Heart left ventricle (tissue), 16 donors: ENCODE results near the gene CEP170B. TPM values are rescaled to one million over a fixed set of nuclear protein-coding genes. Genes with fewer than 3 reads are reported as not detected.
A peak's percentile ranks its signal among the peaks of the same experiment; 100 is the strongest.

Experiments used
- ATAC-seq, 4 donors: fragments of 200-7000 bp; cut with Tn5 transposase; one replicate each; pipeline ENCODE4 v1.9.1; 2020 to 2022; ENCODE audit warnings: moderate library complexity in 4 of 4, mild to moderate bottlenecking in 3 of 4, moderate number of reproducible peaks in 1 of 4
- DNase-seq, 5 donors: peaks; one replicate each; pipeline ENCODE4 v3.0.0-alpha.2; 2020
- H3K27ac ChIP-seq, 12 donors: fragments of 200-600 bp; sonication (generic) in 4 of 12; one replicate each; pipeline versions ENCODE4 v1.5.0 to v1.8.0; 2016 to 2022; ENCODE audit warnings: mild to moderate bottlenecking in 2 of 12
- H3K27me3 ChIP-seq, 9 donors: fragments of 200-600 bp; sonication (generic) in 2 of 9; one replicate each; pipeline versions ENCODE4 v1.5.1 to v1.8.0; 2016 to 2022; ENCODE audit warnings: mild to moderate bottlenecking in 3 of 9
- H3K36me3 ChIP-seq, 9 donors: fragments of 200-600 bp; sonication (generic) in 2 of 9; one replicate each; pipeline versions ENCODE4 v1.5.0 to v1.8.0; 2018 to 2022; ENCODE audit warnings: mild to moderate bottlenecking in 2 of 9
- H3K4me1 ChIP-seq, 12 donors: fragments of 200-600 bp; sonication (generic) in 4 of 12; one replicate each; pipeline versions ENCODE4 v1.5.0 to v1.8.0; 2016 to 2022; ENCODE audit warnings: mild to moderate bottlenecking in 3 of 12
- H3K4me3 ChIP-seq, 12 donors: fragments of 200-600 bp; sonication (generic) in 4 of 12; one replicate each; pipeline versions ENCODE4 v1.5.0 to v1.8.0; 2017 to 2022; ENCODE audit warnings: mild to moderate bottlenecking in 9 of 12, moderate library complexity in 4 of 12
- H3K9me3 ChIP-seq, 12 donors: fragments of 200-600 bp; sonication (generic) in 4 of 12; one replicate each; pipeline versions ENCODE4 v1.5.0 to v1.8.0; 2016 to 2022; ENCODE audit warnings: mild to moderate bottlenecking in 1 of 12
- POLR2A ChIP-seq, 2 donors: fragments of 450-650 bp; IDR thresholded peaks; one replicate each; pipeline ENCODE4 v1.6.1; 2017; ENCODE audit warnings: antibody characterized with exemption in 2 of 2, mild to moderate bottlenecking in 2 of 2, moderate library complexity in 2 of 2
- WGBS, 4 donors: extraction: QIAGEN DNeasy Blood & Tissue Kit in 2 of 4; methylation state at CpG; one replicate each; pipeline versions ENCODE4 v1.1.5 to v1.1.7; 2013 to 2018; 5-methylcytosine and 5-hydroxymethylcytosine counted together
- intact Hi-C, 10 donors: fragments of 100-400 bp; cut with DNase I; formaldehyde crosslinking; loops; one replicate each; pipeline versions ENCODE4 v1.11.1 to v1.14.2; 2022
- polyA plus RNA-seq, 2 donors: library from polyadenylated mRNA; stranded (reverse); fragments of 200-250 nt; gene quantifications; one replicate each; pipeline ENCODE4 v1.2.3, GENCODE V29; 2013
- total RNA-seq, 9 donors: library from RNA; depleted of rRNA in 2 of 9; stranded (reverse); fragments of >200 nt in 2 of 9; fragmentation: NEBNext Ultra II Directional in 3 of 9; extraction: Animal tissue kit (Norgen Biotek cat#: 25700) in 3 of 9; gene quantifications; one replicate each; pipeline versions ENCODE4 v1.1.0 to v1.2.4, GENCODE V29; 2016 to 2023
- TF ChIP-seq, protein P1 (sequence below), 12 donors: fragments of 200-600 bp; sonication (generic) in 4 of 12; IDR thresholded peaks; one replicate each; pipeline versions ENCODE4 v1.5.0 to v1.8.0; 2018 to 2022; ENCODE audit warnings: antibody characterized with exemption in 12 of 12, mild to moderate bottlenecking in 5 of 12
- donor health status: ischemic (EF 13 %, LVEDD 7.1; RV severe dilation, severe dysfunction).
- donor health status: healthy with polysubstance abuse.
- donor health status: DM: no; HTN: yes; CAD: no.
- donor health status: DM: no; HTN: no; CAD: no.
- donor health status: ischemic (EF 25% LVEDD 6.9; RV normal size, moderate dysfunction).
- donor health status: ischemic (EF 25% LVEDD 5.7; RV mildly dilated, moderate dysfunction).
- donor health status: healthy.
- donor health status: DM: yes; HTN: yes; CAD: no.
- donor health status: ischemic (EF 35%, LVEDD 5.7; RV mildly dilated, moderate dysfunction).
- donor health status: nonischemic (EF 11% LVEDD 7.7; RV severe dilation, severe dysfunction).
- donor health status: DM: yes; HTN: yes; CAD: no.
- donor health status: PGD.
- donor health status: ischemic (EF 29% LVEDD 5.4; RV normal size, mild dysfunction).
- donor health status: nonischemic (EF 23%, LVEDD 6.1; RV moderate dilation, normal function).

The CEP170B gene
- total and polyA plus RNA-seq, 11 donors, result 7.5 to 21.9 (median 12.5) TPM

DNA sequence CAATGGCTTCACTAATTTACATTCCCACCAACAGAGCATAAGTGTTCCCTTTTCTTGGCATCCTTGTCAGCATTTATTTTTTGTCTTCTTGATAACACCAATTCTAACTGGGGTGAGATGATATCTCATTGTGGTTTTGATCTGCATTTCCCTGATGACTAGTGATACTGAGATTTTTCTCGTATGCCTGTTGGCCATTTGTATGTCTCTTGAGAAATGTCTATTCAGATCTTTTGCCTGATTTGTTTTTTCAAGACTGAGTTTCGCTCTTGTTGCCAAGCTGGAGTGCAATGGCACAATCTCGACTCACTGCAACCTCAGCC lies 54.9 kb downstream of the CEP170B start:
- TF ChIP-seq, protein P1, sequence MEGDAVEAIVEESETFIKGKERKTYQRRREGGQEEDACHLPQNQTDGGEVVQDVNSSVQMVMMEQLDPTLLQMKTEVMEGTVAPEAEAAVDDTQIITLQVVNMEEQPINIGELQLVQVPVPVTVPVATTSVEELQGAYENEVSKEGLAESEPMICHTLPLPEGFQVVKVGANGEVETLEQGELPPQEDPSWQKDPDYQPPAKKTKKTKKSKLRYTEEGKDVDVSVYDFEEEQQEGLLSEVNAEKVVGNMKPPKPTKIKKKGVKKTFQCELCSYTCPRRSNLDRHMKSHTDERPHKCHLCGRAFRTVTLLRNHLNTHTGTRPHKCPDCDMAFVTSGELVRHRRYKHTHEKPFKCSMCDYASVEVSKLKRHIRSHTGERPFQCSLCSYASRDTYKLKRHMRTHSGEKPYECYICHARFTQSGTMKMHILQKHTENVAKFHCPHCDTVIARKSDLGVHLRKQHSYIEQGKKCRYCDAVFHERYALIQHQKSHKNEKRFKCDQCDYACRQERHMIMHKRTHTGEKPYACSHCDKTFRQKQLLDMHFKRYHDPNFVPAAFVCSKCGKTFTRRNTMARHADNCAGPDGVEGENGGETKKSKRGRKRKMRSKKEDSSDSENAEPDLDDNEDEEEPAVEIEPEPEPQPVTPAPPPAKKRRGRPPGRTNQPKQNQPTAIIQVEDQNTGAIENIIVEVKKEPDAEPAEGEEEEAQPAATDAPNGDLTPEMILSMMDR (IDR thresholded peaks at IDR 0.05), result no peak
- no peak for TF ChIP-seq POLR2A (IDR thresholded peaks at IDR 0.05)
- DNase-seq (no peak), ATAC-seq (no peak)
- no peaks in the 10 kb centered on the region for H3K36me3 ChIP-seq
- H3K4me3 ChIP-seq, result no peak overlapping the region
- WGBS, 4 donors, result 42 to 64% (median 63%) methylated on average over 3 of the region's 3 CpGs
- intact Hi-C loops, result no loop called here
- peaks cover 0 to 1% (median 0%) of the 10 kb centered on the region in 12 donors for H3K4me1 ChIP-seq
- peaks cover 0 to 8% (median 0%) of the 10 kb centered on the region in 12 donors for H3K9me3 ChIP-seq
- no peak overlapping the region for H3K27ac ChIP-seq
- H3K27me3 ChIP-seq, result no peaks in the 10 kb centered on the region

DNA sequence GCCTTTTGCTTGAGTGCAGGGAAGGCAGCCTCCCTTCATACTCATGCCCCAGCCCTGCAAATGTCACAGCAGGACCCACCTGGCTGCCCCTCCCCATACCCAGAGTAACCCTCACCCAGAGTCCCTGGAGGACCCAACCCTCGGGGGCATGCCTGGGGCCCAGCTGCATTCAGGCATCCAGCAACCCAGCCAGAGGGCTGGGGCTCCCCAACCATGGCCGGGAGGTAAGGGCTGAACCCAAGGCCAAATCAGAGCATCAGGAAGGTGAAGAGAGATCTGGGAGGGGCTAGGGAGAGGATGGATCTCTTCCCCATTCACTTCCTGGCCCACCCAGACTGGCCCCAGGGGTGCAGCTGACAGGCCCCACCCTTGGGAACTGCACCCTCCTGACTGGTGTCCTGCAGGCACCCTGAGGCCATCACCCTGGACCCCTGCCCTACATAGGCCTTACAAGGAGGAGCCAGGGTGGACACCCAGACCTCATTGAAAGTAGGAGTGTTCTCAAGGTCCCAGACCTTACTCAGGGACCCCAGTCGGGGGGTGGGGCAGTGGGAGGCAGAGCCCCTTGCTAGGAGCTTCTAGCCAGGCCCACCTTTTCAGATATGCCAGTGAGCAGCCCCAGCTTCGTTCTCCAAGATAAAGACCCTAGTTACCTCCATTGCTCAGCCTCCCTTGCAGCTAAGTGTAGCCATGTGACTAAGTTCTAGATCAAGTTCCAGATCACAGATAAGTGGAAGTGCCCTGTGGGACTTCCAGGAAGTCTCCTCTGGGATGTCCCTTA lies 58.8 kb downstream of the CEP170B start:
- WGBS, 4 donors, result 86 to 93% (median 92%) methylated on average over 3 to 4 of the region's 4 CpGs
- H3K9me3 ChIP-seq, result peaks cover 0 to 8% (median 0%) of the 10 kb centered on the region in 12 donors
- no peak overlapping the region for H3K4me3 ChIP-seq
- peaks cover 0 to 21% (median 0%) of the 10 kb centered on the region in 12 donors for H3K4me1 ChIP-seq
- H3K27ac ChIP-seq, result no peak overlapping the region
- intact Hi-C loops, result no loop called here
- DNase-seq (no peak), ATAC-seq (no peak)
- H3K27me3 ChIP-seq, result peaks cover 0 to 7% (median 0%) of the 10 kb centered on the region in 9 donors
- TF ChIP-seq, protein P1 (IDR thresholded peaks at IDR 0.05), result no peak
- no peak for TF ChIP-seq POLR2A (IDR thresholded peaks at IDR 0.05)
- H3K36me3 ChIP-seq, result no peaks in the 10 kb centered on the region

DNA sequence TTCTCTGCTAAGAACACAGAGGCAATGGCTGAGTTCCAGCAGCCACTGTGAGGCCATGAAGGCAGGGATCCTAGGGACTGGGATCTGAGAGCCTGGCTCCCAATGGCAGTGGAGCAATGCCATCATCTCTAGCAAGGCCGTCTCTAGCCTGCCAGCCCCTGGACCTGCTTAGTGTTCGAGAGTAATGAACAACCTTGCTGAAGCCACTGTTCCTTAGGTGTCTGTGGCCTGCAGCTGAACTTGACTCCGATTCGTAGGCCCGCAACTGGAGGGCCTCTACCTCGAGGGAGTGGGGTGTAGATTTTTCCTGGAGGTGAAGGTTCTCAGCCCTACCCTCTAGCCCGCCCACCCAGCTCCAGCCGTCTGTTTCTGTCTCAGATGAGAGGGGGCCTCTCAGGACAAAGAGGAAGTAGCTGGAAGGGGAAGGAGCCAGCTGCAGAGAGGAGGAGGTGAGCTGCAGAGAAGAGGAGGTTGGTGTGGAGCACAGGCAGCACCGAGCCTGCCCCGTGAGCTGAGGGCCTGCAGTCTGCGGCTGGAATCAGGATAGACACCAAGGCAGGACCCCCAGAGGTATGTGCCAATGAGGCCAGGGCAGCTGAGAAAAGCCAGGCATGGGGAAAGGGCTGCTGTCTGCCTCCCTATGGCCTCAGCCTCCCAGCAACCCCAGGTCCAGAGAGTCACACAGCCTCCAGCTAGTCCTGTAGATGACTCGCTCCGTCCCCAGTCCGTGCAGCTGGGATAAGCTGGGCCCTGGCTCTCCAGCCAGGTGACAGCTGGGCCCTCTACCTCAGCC lies 59.5 kb downstream of the CEP170B start, which contains the start of gene PLD4:
Gene PLD4, plus strand, starts transcription at position 459 of the 793 bp plus-strand sequence. CDS start 2,262 bp downstream, outside the sequence.
- DNase-seq (no peak), ATAC-seq (no peak)
- no peak within 1 kb of the TSS for H3K27ac ChIP-seq
- H3K9me3 ChIP-seq, result peaks cover 0 to 8% (median 0%) of the 10 kb centered on the region in 12 donors
- peaks cover 0 to 21% (median 0%) of the 10 kb centered on the region in 12 donors for H3K4me1 ChIP-seq
- intact Hi-C loops, result no loop called here
- H3K27me3 ChIP-seq, result peaks cover 0 to 7% (median 0%) of the 10 kb centered on the region in 9 donors
- TF ChIP-seq, protein P1 (IDR thresholded peaks at IDR 0.05), result no peak
- no peaks in the 10 kb centered on the region for H3K36me3 ChIP-seq
- H3K4me3 ChIP-seq, result peak within 1 kb of the TSS in 1 of 12 donors; percentile 12
- WGBS, 4 donors, result 75 to 84% (median 78%) methylated on average over 14 of the region's 14 CpGs
